HG03108 (cell line): ENCODE measurements around the gene DGCR2.
"Not testable (repeated sequence)": the region's sequence is repeated elsewhere in the genome, so short reads cannot be mapped to it uniquely, and the experiment has no call there.

ENCODE experiments used
- ATAC-seq: cut with Tn5 transposase; IDR thresholded peaks from one replicate; pipeline ENCODE4 v1.9.1; 2021; ENCODE audit warnings: moderate library complexity; ENCODE audit not compliant: unreplicated experiment

The DGCR2 gene

GRCh38 chr22:18988958-18989357, 133.3 kb downstream of the DGCR2 start:
- ATAC-seq, result no peak

- ATAC-seq, result no peak
Observed at GRCh38 chr22:18987765-18988164, 134.4 kb downstream of the DGCR2 start.

GRCh38 chr22:18987114-18987513, 135.1 kb downstream of the DGCR2 start:
- not testable (repeated sequence) for ATAC-seq
